ENCODE data around the gene BRCA2.

Gene BRCA2

DNA sequence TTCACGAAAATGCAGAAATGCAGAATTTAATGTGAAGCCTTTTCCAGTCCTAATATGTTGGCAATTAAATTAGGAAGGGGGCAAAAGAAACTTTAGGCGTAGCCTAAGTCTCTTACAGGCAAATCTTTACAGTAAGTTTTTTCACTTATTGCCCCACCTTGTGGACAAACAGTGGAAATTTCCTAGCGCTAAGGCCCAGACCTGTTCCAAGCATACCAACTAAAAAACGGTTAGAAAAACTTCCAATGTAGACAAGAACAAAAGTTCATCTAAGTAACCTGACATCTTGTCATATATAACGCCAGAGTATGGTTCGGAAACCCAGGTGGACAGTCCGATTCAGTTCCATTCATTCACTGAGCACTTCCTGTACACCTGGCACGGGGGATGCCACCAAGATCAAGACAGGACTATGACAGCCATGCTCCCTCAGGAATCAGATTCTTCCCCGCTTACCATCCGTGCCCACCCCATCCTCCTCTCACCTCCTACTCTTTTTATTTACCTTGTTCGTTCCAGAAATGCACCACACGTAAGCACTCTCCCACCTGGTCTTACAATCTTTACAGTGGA is 5.1 kb upstream of the BRCA2 start:
- Histone ChIP-seq H3K4me1 (ENCODE audit: control insufficient read depth, insufficient read depth, low read length, poor library complexity, severe bottlenecking) (no peaks in the 10 kb centered on the region), H3K27me3 (replicated peaks; ENCODE audit: control insufficient read depth, insufficient read depth, low read length, poor library complexity, severe bottlenecking) (no peaks in the 10 kb centered on the region), H3K4me3 (ENCODE audit: insufficient read depth, low read depth, low read length, poor library complexity, severe bottlenecking) (no peak overlapping the region), H3K36me3 (ENCODE audit: control insufficient read depth, insufficient read depth, low read length) (no peaks in the 10 kb centered on the region), H3K9me3 (ENCODE audit: control insufficient read depth, low read length) (no peaks in the 10 kb centered on the region), H3K27ac (ENCODE audit: insufficient read depth, low read length, poor library complexity, severe bottlenecking) (no peak overlapping the region)
- DNase-seq: no peak

GRCh38 chr13:32311188-32311897 is 4.0 kb upstream of the BRCA2 start:
- no peaks in the 10 kb centered on the region for H3K27me3 ChIP-seq (replicated peaks; ENCODE audit: control insufficient read depth, insufficient read depth, low read length, poor library complexity, severe bottlenecking)
- H3K4me3 ChIP-seq (ENCODE audit: insufficient read depth, low read depth, low read length, poor library complexity, severe bottlenecking): no peak overlapping the region
- H3K4me1 ChIP-seq (ENCODE audit: control insufficient read depth, insufficient read depth, low read length, poor library complexity, severe bottlenecking): no peaks in the 10 kb centered on the region
- DNase-seq: no peak
- no peak overlapping the region for H3K27ac ChIP-seq (ENCODE audit: insufficient read depth, low read length, poor library complexity, severe bottlenecking)
- H3K36me3 ChIP-seq (ENCODE audit: control insufficient read depth, insufficient read depth, low read length): no peaks in the 10 kb centered on the region
- H3K9me3 ChIP-seq (ENCODE audit: control insufficient read depth, low read length): no peaks in the 10 kb centered on the region

DNA sequence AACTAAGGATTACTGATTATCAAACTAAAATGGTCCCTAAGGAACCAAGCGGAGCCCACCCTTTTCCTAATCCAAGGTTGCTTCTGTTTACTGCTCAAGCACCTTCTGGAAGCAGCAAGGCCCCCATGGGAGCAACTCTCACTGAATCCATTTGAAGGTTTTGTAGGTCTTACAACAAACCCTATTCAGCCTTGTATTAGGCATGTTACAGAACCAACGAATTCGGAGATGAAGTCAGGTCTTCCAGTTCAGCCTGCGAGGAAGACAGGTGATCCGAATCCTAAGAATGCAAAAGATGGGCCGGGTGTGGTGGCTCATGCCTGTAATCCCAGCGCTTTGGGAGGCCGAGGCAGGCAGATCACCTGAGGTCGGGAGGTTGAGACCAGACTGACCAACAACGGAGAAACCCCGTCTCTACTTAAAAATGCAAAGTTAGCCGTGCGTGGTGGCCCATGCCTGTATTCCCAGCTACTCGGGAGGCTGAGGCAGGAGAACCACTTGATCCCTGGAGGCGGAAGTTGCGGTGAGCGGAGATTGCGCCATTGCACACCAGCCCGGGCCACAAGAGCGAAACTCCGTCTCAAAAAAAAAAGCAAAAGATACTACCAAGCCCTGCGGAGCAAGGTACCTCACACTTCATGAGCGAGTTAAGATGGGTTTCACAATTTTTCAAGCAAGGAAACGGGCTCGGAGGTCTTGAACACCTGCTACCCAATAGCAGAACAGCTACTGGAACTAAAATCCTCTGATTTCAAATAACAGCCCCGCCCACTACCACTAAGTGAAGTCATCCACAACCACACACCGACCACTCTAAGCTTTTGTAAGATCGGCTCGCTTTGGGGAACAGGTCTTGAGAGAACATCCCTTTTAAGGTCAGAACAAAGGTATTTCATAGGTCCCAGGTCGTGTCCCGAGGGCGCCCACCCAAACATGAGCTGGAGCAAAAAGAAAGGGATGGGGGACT is 754 bp upstream of the BRCA2 start:
- H3K36me3 ChIP-seq (ENCODE audit: control insufficient read depth, insufficient read depth, low read length): no peaks in the 10 kb centered on the region
- peak; percentile 29 to 47 (median 30) for DNase-seq
- H3K4me1 ChIP-seq (ENCODE audit: control insufficient read depth, insufficient read depth, low read length, poor library complexity, severe bottlenecking): no peaks in the 10 kb centered on the region
- no peaks in the 10 kb centered on the region for H3K27me3 ChIP-seq (replicated peaks; ENCODE audit: control insufficient read depth, insufficient read depth, low read length, poor library complexity, severe bottlenecking)
- peak overlapping the region; percentile 94 for H3K27ac ChIP-seq (ENCODE audit: insufficient read depth, low read length, poor library complexity, severe bottlenecking)
- H3K9me3 ChIP-seq (ENCODE audit: control insufficient read depth, low read length): no peaks in the 10 kb centered on the region
- peak overlapping the region; percentile 82 for H3K4me3 ChIP-seq (ENCODE audit: insufficient read depth, low read depth, low read length, poor library complexity, severe bottlenecking)

DNA sequence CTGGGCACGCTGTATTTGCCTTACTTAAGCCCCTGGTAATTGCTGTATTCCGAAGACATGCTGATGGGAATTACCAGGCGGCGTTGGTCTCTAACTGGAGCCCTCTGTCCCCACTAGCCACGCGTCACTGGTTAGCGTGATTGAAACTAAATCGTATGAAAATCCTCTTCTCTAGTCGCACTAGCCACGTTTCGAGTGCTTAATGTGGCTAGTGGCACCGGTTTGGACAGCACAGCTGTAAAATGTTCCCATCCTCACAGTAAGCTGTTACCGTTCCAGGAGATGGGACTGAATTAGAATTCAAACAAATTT is 676 bp downstream of the BRCA2 start:
- peak overlapping the region; percentile 82 for H3K4me3 ChIP-seq (ENCODE audit: insufficient read depth, low read depth, low read length, poor library complexity, severe bottlenecking)
- no peaks in the 10 kb centered on the region for H3K36me3 ChIP-seq (ENCODE audit: control insufficient read depth, insufficient read depth, low read length)
- peak overlapping the region; percentile 94 for H3K27ac ChIP-seq (ENCODE audit: insufficient read depth, low read length, poor library complexity, severe bottlenecking)
- no peaks in the 10 kb centered on the region for H3K4me1 ChIP-seq (ENCODE audit: control insufficient read depth, insufficient read depth, low read length, poor library complexity, severe bottlenecking)
- no peak for DNase-seq
- no peaks in the 10 kb centered on the region for H3K27me3 ChIP-seq (replicated peaks; ENCODE audit: control insufficient read depth, insufficient read depth, low read length, poor library complexity, severe bottlenecking)
- H3K9me3 ChIP-seq (ENCODE audit: control insufficient read depth, low read length): no peaks in the 10 kb centered on the region

DNA sequence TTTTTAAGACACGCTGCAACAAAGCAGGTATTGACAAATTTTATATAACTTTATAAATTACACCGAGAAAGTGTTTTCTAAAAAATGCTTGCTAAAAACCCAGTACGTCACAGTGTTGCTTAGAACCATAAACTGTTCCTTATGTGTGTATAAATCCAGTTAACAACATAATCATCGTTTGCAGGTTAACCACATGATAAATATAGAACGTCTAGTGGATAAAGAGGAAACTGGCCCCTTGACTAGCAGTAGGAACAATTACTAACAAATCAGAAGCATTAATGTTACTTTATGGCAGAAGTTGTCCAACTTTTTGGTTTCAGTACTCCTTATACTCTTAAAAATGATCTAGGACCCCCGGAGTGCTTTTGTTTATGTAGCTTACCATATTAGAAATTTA is 1.2 kb downstream of the BRCA2 start:
- peak overlapping the region; percentile 82 for H3K4me3 ChIP-seq (ENCODE audit: insufficient read depth, low read depth, low read length, poor library complexity, severe bottlenecking)
- no peaks in the 10 kb centered on the region for H3K27me3 ChIP-seq (replicated peaks; ENCODE audit: control insufficient read depth, insufficient read depth, low read length, poor library complexity, severe bottlenecking)
- no peak for DNase-seq
- H3K4me1 ChIP-seq (ENCODE audit: control insufficient read depth, insufficient read depth, low read length, poor library complexity, severe bottlenecking): no peaks in the 10 kb centered on the region
- H3K27ac ChIP-seq (ENCODE audit: insufficient read depth, low read length, poor library complexity, severe bottlenecking): peak overlapping the region; percentile 94
- no peaks in the 10 kb centered on the region for H3K36me3 ChIP-seq (ENCODE audit: control insufficient read depth, insufficient read depth, low read length)
- H3K9me3 ChIP-seq (ENCODE audit: control insufficient read depth, low read length): no peaks in the 10 kb centered on the region

GRCh38 chr13:32317716-32318465 is 2.6 kb downstream of the BRCA2 start:
- Histone ChIP-seq H3K36me3 (ENCODE audit: control insufficient read depth, insufficient read depth, low read length) (no peaks in the 10 kb centered on the region), H3K4me3 (ENCODE audit: insufficient read depth, low read depth, low read length, poor library complexity, severe bottlenecking) (no peak overlapping the region), H3K4me1 (ENCODE audit: control insufficient read depth, insufficient read depth, low read length, poor library complexity, severe bottlenecking) (no peaks in the 10 kb centered on the region), H3K27me3 (replicated peaks; ENCODE audit: control insufficient read depth, insufficient read depth, low read length, poor library complexity, severe bottlenecking) (no peaks in the 10 kb centered on the region), H3K27ac (ENCODE audit: insufficient read depth, low read length, poor library complexity, severe bottlenecking) (no peak overlapping the region), H3K9me3 (ENCODE audit: control insufficient read depth, low read length) (no peaks in the 10 kb centered on the region)
- no peak for DNase-seq

- Histone ChIP-seq H3K4me3 (ENCODE audit: insufficient read depth, low read depth, low read length, poor library complexity, severe bottlenecking) (no peak overlapping the region), H3K4me1 (ENCODE audit: control insufficient read depth, insufficient read depth, low read length, poor library complexity, severe bottlenecking) (no peaks in the 10 kb centered on the region), H3K27me3 (replicated peaks; ENCODE audit: control insufficient read depth, insufficient read depth, low read length, poor library complexity, severe bottlenecking) (no peaks in the 10 kb centered on the region), H3K9me3 (ENCODE audit: control insufficient read depth, low read length) (no peaks in the 10 kb centered on the region), H3K27ac (ENCODE audit: insufficient read depth, low read length, poor library complexity, severe bottlenecking) (no peak overlapping the region), H3K36me3 (ENCODE audit: control insufficient read depth, insufficient read depth, low read length) (no peaks in the 10 kb centered on the region)
- DNase-seq: no peak
These were observed 5.2 kb downstream of the BRCA2 start for GRCh38 chr13:32320528-32320927.

DNA sequence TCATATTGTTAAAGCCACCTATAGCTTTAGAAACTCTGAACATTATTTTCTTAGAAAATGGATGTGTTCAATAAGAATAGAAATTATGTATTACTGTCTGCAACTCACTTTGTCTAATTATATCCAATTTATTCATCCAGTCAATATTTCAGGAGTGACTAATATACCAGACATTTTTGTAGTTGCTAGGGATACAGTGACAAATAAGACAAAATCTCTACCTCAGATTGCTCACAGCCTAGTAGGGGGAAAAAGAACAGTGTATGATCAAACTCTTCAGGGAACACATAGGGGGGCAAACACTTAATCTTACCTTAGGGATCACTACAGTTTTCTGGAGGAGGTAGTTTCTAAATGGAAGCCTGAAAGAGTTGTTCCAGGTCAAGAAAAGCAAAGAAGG is 8.6 kb downstream of the BRCA2 start:
- Histone ChIP-seq H3K9me3 (ENCODE audit: control insufficient read depth, low read length) (no peaks in the 10 kb centered on the region), H3K36me3 (ENCODE audit: control insufficient read depth, insufficient read depth, low read length) (no peaks in the 10 kb centered on the region), H3K4me3 (ENCODE audit: insufficient read depth, low read depth, low read length, poor library complexity, severe bottlenecking) (no peak overlapping the region), H3K27ac (ENCODE audit: insufficient read depth, low read length, poor library complexity, severe bottlenecking) (no peak overlapping the region), H3K27me3 (replicated peaks; ENCODE audit: control insufficient read depth, insufficient read depth, low read length, poor library complexity, severe bottlenecking) (no peaks in the 10 kb centered on the region), H3K4me1 (ENCODE audit: control insufficient read depth, insufficient read depth, low read length, poor library complexity, severe bottlenecking) (no peaks in the 10 kb centered on the region)
- no peak for DNase-seq

- Histone ChIP-seq H3K4me3 (ENCODE audit: insufficient read depth, low read depth, low read length, poor library complexity, severe bottlenecking) (no peak overlapping the region), H3K4me1 (ENCODE audit: control insufficient read depth, insufficient read depth, low read length, poor library complexity, severe bottlenecking) (no peaks in the 10 kb centered on the region), H3K36me3 (ENCODE audit: control insufficient read depth, insufficient read depth, low read length) (no peaks in the 10 kb centered on the region), H3K27me3 (replicated peaks; ENCODE audit: control insufficient read depth, insufficient read depth, low read length, poor library complexity, severe bottlenecking) (no peaks in the 10 kb centered on the region), H3K9me3 (ENCODE audit: control insufficient read depth, low read length) (no peaks in the 10 kb centered on the region), H3K27ac (ENCODE audit: insufficient read depth, low read length, poor library complexity, severe bottlenecking) (no peak overlapping the region)
- no peak for DNase-seq
These were observed 15.1 kb downstream of the BRCA2 start for GRCh38 chr13:32330441-32330840.

Measured in effector memory CD4-positive, alpha-beta T cell (primary cell).